ENCODE data around the gene RBM18.

- TF ChIP-seq CTCF (IDR thresholded peaks at IDR 0.05; ENCODE audit: low read depth, low read length) (no peak), EZH2phosphoT487 (IDR thresholded peaks at IDR 0.05; ENCODE audit: low read depth) (no peak)
These were observed 45.4 kb downstream of the RBM18 start for GRCh38 chr9:122218935-122219855.

Measured in OCI-LY3 (cell line).